NCI-H1417 treated with DMSO at 0.1 percent for 48 hours (cell line): ENCODE data around the gene LITAF.
"Not testable (repeated sequence)": the region's sequence is repeated elsewhere in the genome, so short reads cannot be mapped to it uniquely, and the experiment has no call there.

ENCODE experiments used
- DNase-seq: peaks from one replicate; lab custom pipeline; 2025; lab: John Stamatoyannopoulos, UW

LITAF gene

GRCh38 chr16:11597235-11598095 lies 10.7 kb upstream of the LITAF start:
- no peak for DNase-seq

GRCh38 chr16:11596572-11597226 lies 10.0 kb upstream of the LITAF start:
- no peak for DNase-seq

GRCh38 chr16:11593581-11593980 lies 6.9 kb upstream of the LITAF start:
- no peak for DNase-seq

GRCh38 chr16:11593076-11593475 lies 6.4 kb upstream of the LITAF start:
- not testable (repeated sequence) for DNase-seq

DNA sequence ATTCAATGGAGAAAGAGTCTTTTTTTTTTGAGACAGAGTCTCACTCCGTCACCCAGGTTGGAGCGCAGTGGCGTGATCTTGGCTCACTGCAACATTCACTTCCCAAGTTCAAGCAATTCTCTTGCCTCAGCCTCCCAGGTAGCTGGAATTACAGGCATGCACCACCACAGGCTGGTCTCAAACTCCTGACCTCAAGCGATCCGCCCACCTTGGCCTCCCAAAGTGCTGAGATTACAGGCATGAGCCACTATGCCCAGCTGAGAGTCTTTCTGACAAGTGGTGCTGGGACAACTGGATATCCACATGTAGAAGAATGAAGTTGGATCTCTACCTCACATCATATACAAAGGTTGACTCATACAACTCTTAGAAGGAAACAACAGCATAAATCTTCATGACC lies 4.9 kb upstream of the LITAF start:
- not testable (repeated sequence) for DNase-seq

- no peak for DNase-seq
Observed at GRCh38 chr16:11589198-11589550, 2.5 kb upstream of the LITAF start.

DNA sequence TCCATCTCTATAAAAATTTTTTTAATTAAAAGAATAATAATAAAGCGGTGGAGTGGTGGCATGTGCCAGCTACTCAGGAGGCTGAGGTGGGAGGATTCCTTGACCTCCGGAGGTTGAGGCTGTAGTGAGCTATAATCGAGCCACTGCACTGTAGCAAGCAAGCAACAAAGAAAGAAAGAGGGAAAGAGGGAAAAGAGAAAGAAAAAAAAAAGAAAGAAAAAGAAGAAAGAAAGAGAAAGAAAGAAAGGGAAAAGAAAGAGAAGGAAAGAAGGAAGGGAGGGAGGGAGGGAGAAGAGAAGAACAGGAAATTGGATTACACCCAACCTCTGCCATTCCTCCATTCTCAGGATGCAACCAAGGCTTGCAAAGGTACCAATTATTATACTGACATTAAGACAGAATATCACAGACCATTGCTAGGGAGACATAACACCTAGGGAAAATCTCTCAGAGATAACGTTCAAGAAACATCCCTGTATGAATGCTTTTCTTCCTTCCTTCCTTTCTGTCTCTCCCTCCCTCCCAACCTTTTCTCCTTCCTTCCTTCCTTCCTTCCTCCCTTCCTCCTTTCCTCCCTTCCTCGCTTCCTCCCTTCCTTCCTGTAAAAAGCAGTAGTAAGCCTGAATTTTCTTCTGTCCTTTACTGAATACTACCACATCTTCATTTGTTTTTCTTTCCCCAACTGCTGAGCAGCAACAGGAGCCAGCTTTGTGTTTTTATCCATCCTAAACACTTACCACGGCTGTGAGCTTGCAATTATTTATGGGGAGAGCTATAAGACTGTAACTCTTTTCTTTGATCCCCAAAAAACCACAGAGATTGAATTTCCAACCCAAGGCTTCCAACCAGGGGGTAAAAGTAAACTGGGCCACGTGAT lies 1.8 kb upstream of the LITAF start:
- no peak for DNase-seq

DNA sequence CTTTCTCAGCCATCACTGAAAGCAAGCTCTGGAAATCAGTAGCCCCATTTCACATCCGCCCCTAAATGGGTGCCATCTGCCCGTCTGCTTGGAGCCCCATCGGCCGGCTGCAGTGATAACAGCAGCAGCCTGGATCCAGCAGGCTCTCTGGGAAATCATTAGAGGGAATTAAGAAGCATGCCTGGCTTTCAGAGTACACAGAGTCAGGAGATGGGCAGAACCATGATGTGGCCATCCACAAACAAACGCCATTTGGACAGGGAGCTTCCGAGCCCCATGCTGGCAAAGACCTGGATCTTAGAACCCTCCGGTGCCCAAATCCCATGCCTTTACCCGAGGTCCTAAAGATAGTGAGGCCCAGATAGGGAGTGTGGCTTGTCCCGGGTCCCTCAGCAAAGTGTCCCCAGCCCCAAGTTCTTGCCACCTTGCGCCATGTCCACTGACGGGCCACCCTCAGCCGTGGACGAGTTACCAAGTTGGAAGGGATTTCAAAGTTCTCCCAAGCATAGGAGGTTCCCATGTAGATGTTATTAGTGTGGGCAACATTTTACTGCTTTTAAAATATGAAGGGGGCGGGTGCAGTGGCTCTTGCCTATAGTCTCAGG lies 1.0 kb upstream of the LITAF start:
- no peak for DNase-seq

- no peak for DNase-seq
Observed at GRCh38 chr16:11586378-11586855, 302 bp downstream of the LITAF start.

DNA sequence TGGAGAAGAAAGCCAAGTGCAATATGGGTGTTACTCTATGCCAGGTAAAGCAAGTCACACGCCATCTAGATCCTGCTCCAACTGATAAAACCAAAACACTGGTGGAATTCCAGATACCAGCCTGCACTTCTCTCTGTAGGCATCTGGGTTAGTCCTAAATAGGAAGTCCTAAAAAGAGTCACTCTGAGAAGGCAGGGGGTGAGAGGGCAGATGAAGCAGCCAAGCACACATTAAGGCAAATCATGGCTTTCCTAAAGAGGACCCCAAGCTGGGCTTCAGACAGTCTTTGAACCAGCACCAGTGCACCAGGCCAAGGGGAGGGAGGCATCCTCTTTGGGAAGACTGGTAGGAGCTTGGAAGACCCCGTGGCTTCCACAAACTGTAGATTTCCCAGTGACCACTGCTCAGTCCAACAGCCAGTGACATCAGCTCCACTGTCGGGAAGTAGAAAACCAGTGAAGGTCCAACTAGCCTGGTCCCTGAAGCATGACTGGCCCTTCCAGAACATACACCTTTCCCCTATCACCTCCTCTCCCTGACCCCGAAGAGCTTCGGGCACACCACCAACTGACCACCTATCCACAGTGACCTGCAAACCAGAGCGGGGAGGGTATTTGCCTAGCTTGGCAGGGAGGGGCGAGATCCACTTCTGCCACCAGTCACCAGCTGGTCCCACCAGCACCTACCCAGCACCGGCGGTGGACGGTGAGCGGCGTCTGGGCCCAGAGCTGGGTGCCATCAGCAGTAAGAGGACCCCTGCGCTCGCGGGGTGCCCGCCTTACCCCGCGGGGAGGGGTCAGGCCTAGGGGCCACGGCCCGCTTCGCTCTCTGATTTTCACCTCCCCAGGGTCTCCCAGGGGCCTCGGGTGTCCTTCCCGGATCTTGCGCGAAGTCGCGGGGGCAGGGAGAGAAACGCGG lies 1.0 kb downstream of the LITAF start:
- DNase-seq: no peak

DNA sequence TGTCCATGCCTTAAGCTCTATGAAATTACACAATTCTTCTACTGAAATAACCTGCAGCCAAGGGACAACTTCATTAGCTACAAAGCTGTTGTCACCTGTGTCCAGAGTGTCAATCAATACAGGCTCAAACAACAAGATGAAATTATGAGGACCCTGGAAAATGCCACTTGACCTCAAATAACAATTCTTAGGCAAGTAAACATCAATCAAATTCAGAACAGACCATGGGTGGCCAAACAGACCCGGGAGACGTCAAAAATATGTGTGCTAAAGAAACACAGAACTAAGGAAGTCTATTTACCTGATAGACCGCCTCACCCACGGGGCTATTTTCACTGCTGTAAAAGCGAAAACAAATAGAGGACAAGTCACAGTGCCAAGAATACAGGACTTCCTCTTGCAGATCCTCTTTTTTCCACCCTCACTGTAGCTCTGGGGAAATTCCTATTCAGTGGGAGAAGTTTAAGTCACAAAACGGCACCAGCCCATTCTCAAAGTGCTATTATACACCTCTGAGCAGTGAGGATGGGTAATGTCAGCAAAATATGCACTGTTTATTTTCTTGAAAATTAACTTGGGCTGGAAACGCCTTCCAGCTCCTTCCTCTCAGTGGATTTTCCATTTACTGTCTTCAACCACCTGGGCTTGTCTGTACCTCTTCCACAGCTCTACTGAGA lies 2.7 kb downstream of the LITAF start:
- no peak for DNase-seq

GRCh38 chr16:11583166-11583565 lies 3.6 kb downstream of the LITAF start:
- no peak for DNase-seq

GRCh38 chr16:11582157-11582814 lies 4.4 kb downstream of the LITAF start:
- no peak for DNase-seq

GRCh38 chr16:11581678-11582077 lies 5.0 kb downstream of the LITAF start:
- DNase-seq: no peak

GRCh38 chr16:11580451-11581086 lies 6.2 kb downstream of the LITAF start:
- DNase-seq: no peak

- not testable (repeated sequence) for DNase-seq
Observed at GRCh38 chr16:11577290-11577660, 9.4 kb downstream of the LITAF start.

- no peak for DNase-seq
Observed at GRCh38 chr16:11576427-11577289, 10.1 kb downstream of the LITAF start.

GRCh38 chr16:11575223-11575589 lies 11.5 kb downstream of the LITAF start:
- DNase-seq: no peak
